Head of caudate nucleus (tissue), 42 donors: ENCODE results near the gene CAPN15.

ENCODE experiments used
- DNase-seq, 42 donors: peaks; one replicate each; pipeline versions ENCODE4 v3.0.0 to v3.0.0-alpha.2; 2020 to 2021; ENCODE audit warnings: mixed read lengths in 7 of 42
- intact Hi-C: fragments of 100-400 bp; cut with DNase I; formaldehyde crosslinking; loops from one replicate; pipeline ENCODE4 v1.15.0; 2022

Gene CAPN15

DNA sequence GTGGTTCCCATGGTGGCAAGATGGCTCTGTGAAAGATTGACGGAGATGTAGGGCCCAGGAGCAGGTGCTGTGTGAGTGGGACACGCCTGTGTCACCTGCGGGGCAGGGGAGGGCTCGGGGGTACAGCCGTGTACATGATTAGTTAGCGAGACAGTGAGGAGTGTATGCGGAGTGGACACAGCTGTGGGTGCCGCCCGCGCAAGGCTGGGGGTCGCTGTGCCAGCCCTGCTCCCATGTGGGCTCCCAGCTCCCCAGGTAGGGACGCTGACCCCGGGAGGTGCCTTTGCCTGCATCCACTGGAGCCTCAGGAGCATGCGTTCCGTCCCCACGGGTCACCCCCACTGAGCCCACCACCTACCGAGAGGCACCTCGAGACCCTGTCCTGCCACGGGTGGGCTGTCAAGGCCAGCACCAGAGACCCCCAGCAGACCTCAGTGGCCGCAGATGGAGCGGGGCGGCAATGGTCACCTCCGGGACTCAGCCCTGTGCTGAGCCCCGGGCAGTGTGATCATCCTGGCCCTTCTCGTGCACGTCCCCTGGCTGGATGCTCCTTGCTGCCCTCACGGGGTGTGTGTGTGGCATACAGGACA lies 7.4 kb downstream of the CAPN15 start:
- intact Hi-C loops, result no loop called here
- DNase-seq, result no peak

DNA sequence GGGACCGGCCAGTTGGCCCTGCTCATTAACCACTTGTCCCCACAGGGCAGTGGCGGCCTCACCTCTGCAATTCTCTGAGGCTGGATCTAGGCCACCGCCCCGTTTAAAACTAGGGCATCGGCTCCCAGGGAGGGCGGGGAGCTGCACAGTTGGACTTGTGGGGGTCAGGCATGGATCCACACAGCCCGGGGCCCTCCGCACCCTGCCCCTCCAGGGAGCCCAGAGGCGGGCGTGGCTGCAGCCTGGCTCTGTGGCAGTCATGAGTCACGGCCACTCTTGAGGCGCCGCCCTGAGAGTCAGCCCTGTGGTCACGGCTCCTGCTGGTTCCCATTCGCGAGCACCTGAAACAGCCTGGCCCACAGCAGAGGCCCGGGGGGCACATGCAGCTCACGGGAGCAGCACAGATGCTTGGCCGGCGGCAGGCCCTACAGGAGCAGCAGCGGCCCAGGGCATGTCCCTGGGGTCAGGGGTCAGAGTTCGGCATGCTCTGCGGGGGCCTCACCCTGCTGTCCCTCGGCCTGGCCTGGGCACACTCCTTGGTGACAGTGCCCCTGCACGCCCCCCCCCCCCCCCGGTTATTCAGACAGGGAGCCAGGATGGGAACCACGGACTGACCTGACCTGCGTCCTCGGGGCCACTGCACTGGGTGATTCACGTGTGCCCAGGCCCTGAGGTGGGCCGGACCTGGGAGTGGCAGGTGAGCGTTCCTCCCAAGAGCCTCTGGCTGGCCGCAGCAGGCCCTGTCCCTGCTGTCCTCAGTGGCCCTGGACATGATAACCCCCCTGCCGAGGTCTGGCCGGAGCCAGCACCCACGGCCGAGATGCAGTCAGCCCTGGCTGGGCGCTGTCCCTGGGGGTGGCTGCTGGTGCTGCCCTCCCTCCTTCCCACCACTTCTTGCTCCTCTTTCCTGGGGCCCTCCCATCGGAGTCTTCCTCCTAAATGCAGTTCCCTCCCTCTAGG lies 8.2 kb downstream of the CAPN15 start:
- intact Hi-C loops, result no loop called here
- no peak for DNase-seq

DNA sequence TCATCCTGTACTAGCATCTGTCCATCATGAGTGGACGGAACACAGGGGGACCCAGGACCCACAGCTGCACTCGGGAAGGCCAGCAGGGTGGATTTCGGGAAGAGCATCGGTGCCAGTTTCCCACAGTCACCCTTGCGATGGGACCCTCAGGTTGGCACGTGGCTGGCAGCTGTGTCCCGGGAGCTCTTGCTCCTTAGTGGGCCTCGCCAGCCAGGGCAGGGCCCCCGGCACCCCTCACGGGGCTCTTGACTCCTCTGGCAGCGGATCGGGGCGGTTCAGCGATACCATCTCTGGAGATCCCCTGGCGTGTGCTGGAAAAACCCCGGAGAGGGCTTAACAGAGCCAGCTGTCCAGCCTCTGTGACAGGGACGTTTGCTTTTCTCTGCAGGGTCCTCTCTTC lies 9.2 kb downstream of the CAPN15 start:
- no peak for DNase-seq
- intact Hi-C loops, result no loop called here

DNA sequence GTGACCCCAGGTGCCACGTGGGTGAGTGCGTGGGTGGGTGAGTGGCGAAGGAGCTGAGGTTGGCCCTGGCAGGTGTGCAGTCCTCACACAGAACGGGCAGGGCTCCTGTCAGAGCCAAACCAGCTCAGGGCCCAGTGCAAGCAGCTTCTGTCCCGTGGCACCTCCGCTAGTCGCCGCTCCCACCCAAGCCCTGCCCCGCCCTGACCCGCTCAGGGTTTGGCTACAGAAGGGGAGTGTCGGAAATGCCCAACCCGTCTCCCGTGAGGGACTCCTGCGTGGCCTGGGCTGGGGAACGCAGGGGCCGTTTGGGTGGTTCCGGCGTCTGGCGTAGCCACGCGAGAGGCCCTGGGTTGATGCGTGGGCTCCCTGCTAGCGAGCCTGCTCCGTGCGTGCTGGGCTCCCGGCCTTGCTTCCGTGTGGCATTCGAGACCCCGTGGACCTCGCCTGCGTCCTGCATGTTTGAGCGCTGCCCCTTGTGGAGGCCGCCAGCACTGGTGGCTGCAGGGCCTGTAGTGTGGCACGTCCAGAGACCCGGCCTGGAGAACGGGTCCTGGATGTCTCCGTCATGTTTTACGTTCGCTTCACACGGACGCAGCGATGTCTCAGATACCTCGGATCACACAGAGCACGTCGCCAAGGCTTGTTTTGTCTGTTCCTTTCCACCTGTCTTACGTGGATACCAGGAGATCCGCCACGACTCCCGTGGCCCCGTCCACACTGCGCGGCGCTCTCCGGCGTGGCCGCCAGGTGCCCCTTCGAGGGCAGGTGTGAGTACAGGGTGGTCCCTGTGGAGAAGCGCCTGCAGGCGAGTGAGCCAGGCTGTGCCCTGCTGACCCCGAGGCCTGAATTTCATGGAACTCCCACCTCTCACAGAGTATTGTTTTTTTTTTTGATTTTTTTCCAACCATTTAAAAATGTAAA lies 10.2 kb downstream of the CAPN15 start:
- intact Hi-C loops, result no loop called here
- DNase-seq, result no peak

DNA sequence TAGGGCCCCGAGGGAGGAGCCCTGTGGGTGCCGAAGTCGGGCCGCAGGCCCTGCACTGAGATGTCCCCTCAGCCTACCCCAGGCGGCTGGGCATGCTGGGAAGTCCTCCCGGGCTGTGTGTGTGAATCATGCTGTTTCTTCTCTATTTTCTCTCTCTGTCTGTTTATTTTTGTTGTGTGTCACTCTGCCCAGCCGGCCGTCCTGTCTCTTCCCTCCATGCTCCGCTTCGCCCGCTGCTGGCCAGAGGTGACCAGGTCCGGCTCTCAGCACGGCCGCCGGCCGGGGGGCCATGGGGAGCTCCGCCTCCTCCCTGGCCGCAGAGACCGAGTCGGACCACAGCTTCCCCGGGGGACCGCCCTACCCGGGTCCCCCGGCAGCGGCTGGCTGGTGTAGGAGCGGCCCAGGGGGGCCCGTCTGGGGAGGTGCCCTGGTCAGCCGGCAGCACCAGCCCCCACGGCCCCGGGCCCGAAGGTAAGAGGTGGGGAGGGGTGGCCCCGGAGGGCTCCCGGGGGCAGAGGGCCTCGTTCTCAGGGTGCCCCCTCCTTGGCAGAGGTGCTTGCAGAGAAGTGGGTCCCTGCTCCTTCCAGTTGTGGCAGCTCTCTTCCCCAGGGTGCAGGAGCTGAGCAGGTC lies 12.5 kb downstream of the CAPN15 start:
- intact Hi-C loops, result no loop called here
- no peak for DNase-seq

DNA sequence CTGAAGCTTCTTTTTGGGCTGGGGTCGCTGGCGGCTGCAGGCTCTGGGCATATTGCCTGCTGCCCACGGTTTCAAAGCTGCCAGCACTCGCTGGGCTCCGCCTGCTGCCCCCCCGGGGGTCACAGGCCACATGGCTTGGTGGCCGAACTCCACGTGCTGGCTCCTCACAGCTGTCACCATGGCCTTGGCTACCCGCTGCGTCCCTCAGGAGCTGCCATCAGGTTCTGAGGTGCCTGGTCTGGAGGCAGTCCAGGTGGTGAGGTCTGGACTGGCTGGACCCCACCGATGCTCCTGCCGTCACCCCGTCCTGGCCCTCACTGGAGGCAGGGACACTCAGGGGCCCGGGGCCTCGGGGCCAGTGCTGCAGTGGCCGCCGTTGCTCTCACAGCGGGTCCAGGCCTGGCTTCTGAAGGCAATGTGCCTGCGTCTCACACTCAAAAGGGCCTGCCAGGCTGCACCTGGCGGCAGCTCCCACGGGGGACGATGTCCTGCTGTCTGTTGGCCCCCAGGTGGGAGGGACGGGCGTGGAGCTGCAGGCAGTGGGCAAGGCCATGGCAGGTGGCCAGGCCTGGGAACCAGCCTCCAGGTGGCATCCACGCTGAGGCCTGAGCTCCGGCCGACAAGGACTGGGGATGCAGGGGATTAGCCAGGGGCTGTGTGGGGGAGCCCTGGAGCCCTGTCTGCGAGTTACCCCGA lies 13.3 kb downstream of the CAPN15 start:
- intact Hi-C loops, result no loop called here
- DNase-seq, result no peak

DNA sequence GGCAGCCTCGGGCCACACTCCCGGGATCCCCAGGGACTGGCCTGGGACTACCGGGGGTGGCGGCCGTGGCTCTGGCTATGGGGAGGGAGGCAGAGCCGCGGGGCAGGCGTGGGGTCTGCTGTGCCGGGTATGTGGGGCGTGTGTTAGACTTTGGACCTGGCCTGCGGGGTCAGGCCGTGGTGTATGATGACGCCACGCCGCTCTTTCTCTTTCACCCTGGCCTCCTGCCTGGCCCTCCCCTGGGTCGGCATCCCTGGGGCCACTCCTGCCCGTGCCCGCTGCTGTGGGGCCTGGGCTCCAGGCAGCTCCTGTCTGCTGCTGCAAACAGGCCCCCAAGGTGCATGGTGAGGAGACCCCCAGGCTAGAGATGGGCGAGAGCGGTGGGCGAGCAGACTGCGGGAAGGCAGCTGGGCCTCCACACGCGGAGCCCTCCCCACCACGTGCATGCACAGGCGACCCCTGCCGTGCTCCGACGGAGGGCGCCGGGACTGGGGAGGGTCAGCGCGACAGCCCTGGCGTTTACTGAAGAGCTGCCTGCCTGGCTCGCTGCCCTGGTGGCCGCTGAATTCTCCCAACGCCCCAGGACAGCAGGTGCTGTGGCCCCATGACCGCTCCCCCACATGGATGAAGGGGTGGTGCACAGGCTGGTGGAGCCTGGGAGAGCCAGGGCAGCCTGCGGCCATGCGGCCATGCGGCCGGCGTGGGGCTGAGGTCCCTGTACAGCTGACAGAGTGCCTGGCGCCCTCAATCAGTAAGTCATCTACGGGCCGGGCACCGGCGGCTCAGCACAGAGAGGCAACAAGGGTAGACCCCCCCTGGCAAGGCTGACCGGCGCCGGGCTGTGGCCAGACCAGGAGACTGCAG lies 16.0 kb downstream of the CAPN15 start:
- no peak for DNase-seq
- intact Hi-C loops, result no loop called here

DNA sequence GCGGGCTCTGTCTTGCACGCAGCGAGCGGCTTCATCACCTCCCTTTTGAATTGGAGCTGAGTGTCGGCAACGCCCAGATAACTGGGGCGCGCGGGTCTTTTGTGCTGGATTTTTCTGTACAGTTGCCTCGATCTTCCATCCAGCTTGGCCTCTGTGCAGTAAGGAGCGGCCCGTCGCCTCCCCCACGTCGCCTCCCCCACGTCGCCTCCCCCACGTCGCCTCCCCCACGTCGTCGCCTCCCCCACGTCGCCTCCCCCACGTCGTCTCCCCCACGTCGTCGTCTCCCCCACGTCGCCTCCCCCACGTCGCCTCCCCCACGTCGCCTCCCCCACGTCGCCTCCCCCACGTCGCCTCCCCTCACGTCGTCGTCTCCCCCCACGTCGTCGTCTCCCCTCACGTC lies 17.0 kb downstream of the CAPN15 start:
- intact Hi-C loops, result no loop called here

DNA sequence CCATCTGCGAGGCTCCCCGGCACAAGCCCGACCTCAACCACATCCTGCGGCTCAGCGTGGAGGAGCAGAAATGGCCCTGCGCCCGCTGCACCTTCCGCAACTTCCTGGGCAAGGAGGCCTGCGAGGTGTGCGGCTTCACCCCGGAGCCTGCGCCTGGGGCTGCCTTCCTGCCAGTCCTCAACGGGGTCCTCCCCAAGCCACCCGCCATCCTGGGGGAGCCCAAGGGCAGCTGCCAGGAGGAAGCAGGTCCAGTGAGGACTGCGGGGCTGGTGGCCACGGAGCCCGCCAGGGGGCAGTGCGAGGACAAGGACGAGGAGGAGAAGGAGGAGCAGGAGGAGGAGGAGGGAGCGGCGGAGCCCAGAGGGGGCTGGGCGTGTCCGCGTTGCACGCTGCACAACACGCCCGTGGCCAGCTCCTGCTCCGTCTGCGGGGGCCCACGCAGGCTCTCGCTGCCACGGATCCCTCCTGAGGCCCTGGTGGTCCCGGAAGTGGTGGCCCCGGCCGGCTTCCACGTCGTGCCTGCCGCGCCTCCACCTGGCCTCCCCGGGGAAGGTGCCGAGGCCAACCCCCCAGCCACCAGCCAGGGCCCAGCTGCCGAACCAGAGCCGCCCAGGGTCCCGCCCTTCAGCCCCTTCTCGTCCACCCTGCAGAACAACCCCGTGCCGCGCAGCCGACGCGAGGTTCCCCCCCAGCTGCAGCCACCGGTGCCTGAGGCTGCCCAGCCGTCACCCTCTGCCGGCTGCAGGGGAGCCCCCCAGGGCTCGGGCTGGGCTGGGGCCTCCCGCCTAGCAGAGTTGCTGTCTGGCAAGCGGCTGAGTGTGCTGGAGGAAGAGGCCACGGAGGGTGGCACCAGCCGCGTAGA lies 19.6 kb downstream of the CAPN15 start:
- DNase-seq, result peak in 36 of 42 donors; percentile 28 to 73 (median 52)
- intact Hi-C loops, result no loop called here

More for the DNA sequence above, 17.0 kb downstream of the CAPN15 start:
- no peak for DNase-seq

DNA sequence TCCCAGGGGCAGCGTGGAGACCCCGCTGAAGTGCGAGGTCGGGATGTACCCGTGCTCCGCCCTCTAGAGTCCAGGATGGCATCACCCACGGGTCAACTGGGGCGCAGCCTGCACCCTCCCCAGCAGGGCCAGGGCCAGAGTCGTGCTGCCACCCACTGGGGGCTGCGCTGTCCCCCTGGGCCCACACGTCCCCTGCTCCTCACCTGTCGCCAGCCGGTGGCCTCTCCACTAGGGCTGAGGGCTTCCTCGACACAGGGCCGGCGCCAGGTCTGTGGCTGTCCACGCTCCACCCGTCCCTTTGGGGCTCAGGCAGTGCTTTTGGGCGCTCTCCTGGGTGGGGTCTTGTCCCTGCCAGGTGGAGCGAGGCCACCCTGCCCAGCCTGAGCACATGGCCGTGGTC lies 21.1 kb downstream of the CAPN15 start:
- intact Hi-C loops, result no loop called here
- DNase-seq, result no peak

DNA sequence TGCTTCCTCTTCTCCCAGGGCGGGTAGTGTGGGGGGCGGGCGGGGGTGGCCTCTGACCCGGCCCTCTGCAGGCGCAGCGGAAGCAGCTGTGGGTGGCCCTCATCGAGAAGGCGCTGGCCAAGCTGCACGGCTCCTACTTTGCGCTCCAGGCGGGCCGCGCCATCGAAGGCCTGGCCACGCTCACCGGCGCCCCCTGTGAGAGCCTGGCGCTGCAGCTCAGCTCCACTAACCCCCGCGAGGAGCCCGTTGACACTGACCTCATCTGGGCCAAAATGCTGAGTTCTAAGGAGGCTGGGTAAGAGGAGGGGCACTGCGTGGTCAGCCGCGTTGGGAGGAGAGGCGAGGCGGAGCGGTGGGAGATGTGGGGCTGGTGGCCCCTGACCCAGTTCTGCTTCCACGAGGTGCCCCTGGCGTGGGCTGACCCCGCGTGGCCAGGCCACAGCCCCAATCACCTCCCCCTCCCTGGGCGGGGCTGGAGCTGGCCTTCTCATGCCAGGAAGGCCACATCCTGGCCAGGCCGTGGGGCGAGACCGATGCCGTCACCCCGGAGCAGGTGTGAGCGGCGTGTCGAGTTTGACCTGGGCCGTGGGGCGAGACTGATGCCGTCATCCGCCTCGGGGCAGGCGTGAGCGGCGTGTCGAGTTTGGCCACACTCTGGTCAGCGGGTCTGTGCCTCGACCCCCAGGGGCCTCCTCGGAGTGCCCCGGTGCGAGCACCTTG lies 22.2 kb downstream of the CAPN15 start:
- DNase-seq, result no peak
- intact Hi-C loops, result no loop called here

DNA sequence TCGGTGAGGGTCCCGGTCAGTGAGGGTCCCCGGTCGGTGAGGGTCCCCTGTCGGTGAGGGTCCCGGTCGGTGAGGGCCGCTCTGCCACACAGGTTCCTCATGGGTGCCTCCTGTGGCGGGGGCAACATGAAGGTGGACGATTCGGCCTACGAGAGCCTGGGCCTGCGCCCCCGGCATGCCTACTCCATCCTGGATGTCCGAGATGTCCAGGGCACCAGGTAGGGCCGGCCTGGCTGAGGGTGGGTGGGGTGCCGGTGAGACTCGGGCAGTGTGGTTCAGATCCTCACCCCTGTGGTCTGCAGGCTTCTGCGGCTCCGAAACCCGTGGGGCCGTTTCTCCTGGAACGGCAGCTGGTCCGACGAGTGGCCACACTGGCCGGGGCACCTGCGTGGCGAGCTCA lies 23.7 kb downstream of the CAPN15 start:
- intact Hi-C loops, result no loop called here
- no peak for DNase-seq

DNA sequence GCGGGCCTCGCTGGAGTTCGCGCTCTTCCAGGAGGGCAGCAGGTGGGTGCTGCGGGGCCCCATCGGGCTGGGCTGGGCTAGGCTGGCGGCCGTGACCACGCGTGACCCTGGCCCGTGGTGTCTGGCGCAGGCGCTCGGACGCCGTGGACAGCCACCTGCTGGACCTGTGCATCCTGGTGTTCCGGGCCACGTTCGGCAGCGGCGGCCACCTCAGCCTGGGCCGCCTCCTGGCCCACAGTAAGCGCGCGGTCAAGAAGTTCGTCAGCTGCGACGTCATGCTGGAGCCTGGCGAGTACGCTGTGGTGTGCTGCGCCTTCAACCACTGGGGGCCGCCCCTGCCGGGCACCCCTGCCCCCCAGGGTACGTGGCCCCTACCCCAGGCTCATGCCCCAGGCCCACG lies 24.7 kb downstream of the CAPN15 start:
- intact Hi-C loops, result no loop called here

DNA sequence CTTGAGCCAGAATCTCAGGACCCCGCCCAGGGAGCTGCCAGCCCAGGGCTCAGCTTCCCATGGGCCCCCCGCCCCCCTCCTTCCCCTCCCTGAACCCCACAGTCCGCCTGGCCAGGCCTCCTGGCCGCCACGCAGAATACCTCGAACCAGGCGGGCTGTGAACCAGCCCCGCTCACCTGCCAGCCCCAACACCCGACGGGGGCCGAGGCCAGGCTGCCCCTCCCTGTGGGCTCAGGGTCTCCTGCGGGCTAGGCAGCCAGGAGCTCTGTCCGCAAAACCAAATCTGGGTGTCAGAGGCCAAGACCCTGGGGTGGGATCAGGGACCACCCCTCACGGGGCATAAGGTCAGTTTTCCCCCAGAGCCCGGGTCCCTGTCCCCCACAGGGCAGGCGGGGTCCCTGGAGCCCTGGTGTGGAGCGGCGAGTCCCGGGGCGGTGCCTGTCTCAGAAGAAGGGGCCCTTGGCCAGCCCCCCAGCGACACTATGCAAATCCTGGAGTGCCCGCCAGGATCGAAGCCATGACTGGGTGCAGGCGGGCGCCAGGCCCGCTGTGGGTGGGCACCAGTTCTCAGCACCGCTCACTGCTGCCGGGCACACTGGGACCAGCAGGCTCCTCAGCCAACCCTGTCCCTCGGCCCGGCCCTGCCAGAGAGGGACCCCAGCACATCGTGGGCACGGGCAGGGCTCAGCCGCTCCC lies 26.2 kb downstream of the CAPN15 start:
- intact Hi-C loops, result no loop called here
- DNase-seq, result no peak

More for the DNA sequence above, 24.7 kb downstream of the CAPN15 start:
- DNase-seq, result no peak

DNA sequence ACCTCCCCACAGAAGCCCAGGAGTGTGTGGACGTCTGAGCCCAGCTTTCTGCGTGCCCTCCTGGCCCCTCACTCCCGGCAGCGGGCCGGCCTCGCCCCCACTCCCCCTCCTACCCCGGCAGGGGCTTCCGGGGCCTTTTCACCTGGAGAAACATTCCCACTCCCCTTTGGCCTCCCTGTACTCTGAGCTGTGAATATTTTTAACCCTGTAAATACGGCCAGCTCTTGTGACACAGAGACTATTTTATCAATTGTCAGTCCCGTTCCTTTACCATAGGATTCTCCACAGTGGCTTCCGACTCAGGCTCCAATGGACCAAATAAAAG lies 26.7 kb downstream of the CAPN15 start:
- DNase-seq, result no peak
- intact Hi-C loops, result no loop called here
